HEK293 (cell line): ENCODE measurements around the gene ANO1.

Experiments
- ZFP41 ChIP-seq: fragments of 450-650 bp; formaldehyde crosslinking; IDR thresholded peaks from 2 replicates; pipeline ENCODE4 v1.5.1; 2016; ENCODE audit warnings: missing biosample characterization, missing genetic modification characterization, borderline replicate concordance
- ZNF473 ChIP-seq: fragments of 450-650 bp; formaldehyde crosslinking; IDR thresholded peaks from 2 replicates; pipeline ENCODE4 v1.5.1; 2017; ENCODE audit warnings: missing biosample characterization, missing genetic modification characterization
- TF ChIP-seq, protein P1 (sequence below): fragments of 450-650 bp; formaldehyde crosslinking; IDR thresholded peaks from 2 replicates; pipeline ENCODE4 v1.5.1; 2016; ENCODE audit warnings: missing biosample characterization, missing genetic modification characterization
- TF ChIP-seq, protein P2 (sequence below): fragments of 450-650 bp; formaldehyde crosslinking; IDR thresholded peaks from 2 replicates; pipeline ENCODE4 v1.5.1; 2016; ENCODE audit warnings: missing biosample characterization, missing genetic modification characterization, low read depth

DNA sequence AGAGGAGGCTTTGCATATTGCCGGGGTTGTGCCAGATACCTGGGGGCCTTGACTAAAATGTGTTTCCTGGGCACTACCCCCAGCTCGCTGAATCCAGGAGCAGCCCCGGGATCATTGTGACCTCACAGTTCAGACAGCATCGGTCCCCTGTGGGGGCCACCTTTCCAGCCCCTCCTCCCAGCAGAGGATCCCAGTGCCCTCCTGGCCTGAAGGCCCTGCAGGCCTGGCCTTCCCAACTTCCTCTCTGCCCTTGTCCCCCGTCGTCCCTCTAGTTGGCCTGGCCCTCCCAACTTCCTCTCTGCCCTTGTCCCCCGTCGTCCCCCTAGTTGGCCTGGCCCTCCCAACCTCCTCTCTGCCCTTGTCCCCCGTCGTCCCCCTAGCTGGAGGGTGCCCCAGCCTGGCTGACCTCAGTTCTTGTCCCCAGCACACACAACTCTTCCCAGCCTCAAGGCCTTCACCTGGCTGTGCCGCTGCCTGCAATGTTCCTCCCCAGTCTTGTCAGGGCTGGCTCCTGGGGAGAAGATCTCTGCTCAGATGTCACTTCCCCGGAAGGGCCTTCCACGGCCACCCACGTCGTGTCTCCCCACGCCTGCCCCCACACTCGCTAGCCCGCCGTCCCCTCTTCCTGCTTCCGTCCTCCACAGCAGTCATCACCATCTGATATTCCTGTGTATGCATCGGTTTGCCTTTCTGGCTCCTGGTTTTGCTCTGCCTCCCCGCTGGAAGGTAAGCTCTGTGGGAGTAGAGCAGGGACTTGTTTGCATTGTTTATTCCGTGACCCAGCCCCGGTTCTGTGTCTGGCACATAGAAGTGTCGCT is 12.6 kb upstream of the ANO1 start:
- no peak for TF ChIP-seq ZNF473 (tag by site-specific recombination)
- TF ChIP-seq, protein P1, sequence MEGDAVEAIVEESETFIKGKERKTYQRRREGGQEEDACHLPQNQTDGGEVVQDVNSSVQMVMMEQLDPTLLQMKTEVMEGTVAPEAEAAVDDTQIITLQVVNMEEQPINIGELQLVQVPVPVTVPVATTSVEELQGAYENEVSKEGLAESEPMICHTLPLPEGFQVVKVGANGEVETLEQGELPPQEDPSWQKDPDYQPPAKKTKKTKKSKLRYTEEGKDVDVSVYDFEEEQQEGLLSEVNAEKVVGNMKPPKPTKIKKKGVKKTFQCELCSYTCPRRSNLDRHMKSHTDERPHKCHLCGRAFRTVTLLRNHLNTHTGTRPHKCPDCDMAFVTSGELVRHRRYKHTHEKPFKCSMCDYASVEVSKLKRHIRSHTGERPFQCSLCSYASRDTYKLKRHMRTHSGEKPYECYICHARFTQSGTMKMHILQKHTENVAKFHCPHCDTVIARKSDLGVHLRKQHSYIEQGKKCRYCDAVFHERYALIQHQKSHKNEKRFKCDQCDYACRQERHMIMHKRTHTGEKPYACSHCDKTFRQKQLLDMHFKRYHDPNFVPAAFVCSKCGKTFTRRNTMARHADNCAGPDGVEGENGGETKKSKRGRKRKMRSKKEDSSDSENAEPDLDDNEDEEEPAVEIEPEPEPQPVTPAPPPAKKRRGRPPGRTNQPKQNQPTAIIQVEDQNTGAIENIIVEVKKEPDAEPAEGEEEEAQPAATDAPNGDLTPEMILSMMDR (tag by site-specific recombination) = no peak
- TF ChIP-seq ZFP41 (tag by site-specific recombination) = no peak
- TF ChIP-seq, protein P2, sequence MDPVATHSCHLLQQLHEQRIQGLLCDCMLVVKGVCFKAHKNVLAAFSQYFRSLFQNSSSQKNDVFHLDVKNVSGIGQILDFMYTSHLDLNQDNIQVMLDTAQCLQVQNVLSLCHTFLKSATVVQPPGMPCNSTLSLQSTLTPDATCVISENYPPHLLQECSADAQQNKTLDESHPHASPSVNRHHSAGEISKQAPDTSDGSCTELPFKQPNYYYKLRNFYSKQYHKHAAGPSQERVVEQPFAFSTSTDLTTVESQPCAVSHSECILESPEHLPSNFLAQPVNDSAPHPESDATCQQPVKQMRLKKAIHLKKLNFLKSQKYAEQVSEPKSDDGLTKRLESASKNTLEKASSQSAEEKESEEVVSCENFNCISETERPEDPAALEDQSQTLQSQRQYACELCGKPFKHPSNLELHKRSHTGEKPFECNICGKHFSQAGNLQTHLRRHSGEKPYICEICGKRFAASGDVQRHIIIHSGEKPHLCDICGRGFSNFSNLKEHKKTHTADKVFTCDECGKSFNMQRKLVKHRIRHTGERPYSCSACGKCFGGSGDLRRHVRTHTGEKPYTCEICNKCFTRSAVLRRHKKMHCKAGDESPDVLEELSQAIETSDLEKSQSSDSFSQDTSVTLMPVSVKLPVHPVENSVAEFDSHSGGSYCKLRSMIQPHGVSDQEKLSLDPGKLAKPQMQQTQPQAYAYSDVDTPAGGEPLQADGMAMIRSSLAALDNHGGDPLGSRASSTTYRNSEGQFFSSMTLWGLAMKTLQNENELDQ (tag by site-specific recombination) = no peak
